Measurements from ENCODE around the gene GNA15. TPM values are rescaled to one million over a fixed set of nuclear protein-coding genes. Genes with fewer than 3 reads are reported as not detected.

Gene GNA15
- total RNA-seq, 1 donor from 2014 or later, result 15.4 TPM

- DNase-seq (ENCODE audit: low spot score), result no peak
Measured at GRCh38 chr19:3105641-3106508, 30.0 kb upstream of the GNA15 start.

- no peak for DNase-seq (ENCODE audit: low spot score)
Measured at GRCh38 chr19:3106509-3107141, 29.2 kb upstream of the GNA15 start.

GRCh38 chr19:3107658-3108057 is 28.2 kb upstream of the GNA15 start:
- DNase-seq (ENCODE audit: low spot score), result no peak

- no peak for DNase-seq (ENCODE audit: low spot score)
Measured at GRCh38 chr19:3108775-3109174, 27.1 kb upstream of the GNA15 start.

GRCh38 chr19:3109491-3109890 is 26.3 kb upstream of the GNA15 start:
- no peak for DNase-seq (ENCODE audit: low spot score)

GRCh38 chr19:3110126-3110825 is 25.6 kb upstream of the GNA15 start:
- DNase-seq (ENCODE audit: low spot score), result no peak

GRCh38 chr19:3111586-3112247 is 24.1 kb upstream of the GNA15 start:
- DNase-seq (ENCODE audit: low spot score), result no peak

- DNase-seq (ENCODE audit: low spot score), result no peak
Measured at GRCh38 chr19:3112375-3113099, 23.3 kb upstream of the GNA15 start.

- DNase-seq (ENCODE audit: low spot score), result no peak
Measured at GRCh38 chr19:3113100-3114017, 22.5 kb upstream of the GNA15 start.

- no peak for DNase-seq (ENCODE audit: low spot score)
Measured at GRCh38 chr19:3114018-3114726, 21.7 kb upstream of the GNA15 start.

GRCh38 chr19:3114811-3115210 is 21.0 kb upstream of the GNA15 start:
- DNase-seq (ENCODE audit: low spot score), result no peak

GRCh38 chr19:3115411-3115810 is 20.4 kb upstream of the GNA15 start:
- DNase-seq (ENCODE audit: low spot score), result no peak

- no peak for DNase-seq (ENCODE audit: low spot score)
Measured at GRCh38 chr19:3115916-3116602, 19.8 kb upstream of the GNA15 start.

GRCh38 chr19:3116621-3117020 is 19.2 kb upstream of the GNA15 start:
- no peak for DNase-seq (ENCODE audit: low spot score)

GRCh38 chr19:3117716-3118115 is 18.1 kb upstream of the GNA15 start:
- no peak for DNase-seq (ENCODE audit: low spot score)

- no peak for DNase-seq (ENCODE audit: low spot score)
Measured at GRCh38 chr19:3118232-3119070, 17.4 kb upstream of the GNA15 start.

GRCh38 chr19:3119071-3119595 is 16.7 kb upstream of the GNA15 start:
- DNase-seq (ENCODE audit: low spot score), result no peak
